GDM1 (cell line): ENCODE data around the gene KIR3DL1.
"Not testable (repeated sequence)": the region's sequence is repeated elsewhere in the genome, so short reads cannot be mapped to it uniquely, and the experiment has no call there.

Experiments used
- DNase-seq: peaks from one replicate; lab custom pipeline; 2025; lab: John Stamatoyannopoulos, UW

KIR3DL1 gene

GRCh38 chr19:54816251-54816650 is at the start of gene KIR3DL1:
TSS of gene KIR3DL1 (plus strand) at chr19:54816468.
- DNase-seq, result not testable (repeated sequence)

GRCh38 chr19:54769646-54770045 is 46.6 kb upstream of the KIR3DL1 start, which contains the start of gene KIR2DL1:
TSS of gene KIR2DL1 (plus strand) at chr19:54769793. CDS start at chr19:54769851, 58 bp downstream.
- not testable (repeated sequence) for DNase-seq

- DNase-seq, result not testable (repeated sequence)
These were observed 45.8 kb upstream of the KIR3DL1 start for GRCh38 chr19:54770511-54770910.

GRCh38 chr19:54771018-54771960 is 45.0 kb upstream of the KIR3DL1 start:
- DNase-seq, result not testable (repeated sequence)

GRCh38 chr19:54772666-54773065 is 43.6 kb upstream of the KIR3DL1 start:
- not testable (repeated sequence) for DNase-seq

- not testable (repeated sequence) for DNase-seq
These were observed 41.0 kb upstream of the KIR3DL1 start for GRCh38 chr19:54775095-54775815.

- not testable (repeated sequence) for DNase-seq
These were observed 40.4 kb upstream of the KIR3DL1 start for GRCh38 chr19:54775830-54776229.

- DNase-seq, result not testable (repeated sequence)
These were observed 38.4 kb upstream of the KIR3DL1 start for GRCh38 chr19:54777851-54778250.

- not testable (repeated sequence) for DNase-seq
These were observed 37.4 kb upstream of the KIR3DL1 start for GRCh38 chr19:54778896-54779295.

- not testable (repeated sequence) for DNase-seq
These were observed 33.4 kb upstream of the KIR3DL1 start for GRCh38 chr19:54782916-54783315.

- DNase-seq, result not testable (repeated sequence)
These were observed 30.1 kb upstream of the KIR3DL1 start for GRCh38 chr19:54786091-54786723.

GRCh38 chr19:54788154-54788553 is 28.1 kb upstream of the KIR3DL1 start:
- DNase-seq, result not testable (repeated sequence)

GRCh38 chr19:54790711-54791110 is 25.6 kb upstream of the KIR3DL1 start:
- no peak for DNase-seq

GRCh38 chr19:54791476-54791875 is 24.8 kb upstream of the KIR3DL1 start:
- DNase-seq, result no peak

- no peak for DNase-seq
These were observed 23.5 kb upstream of the KIR3DL1 start for GRCh38 chr19:54792814-54793213.

GRCh38 chr19:54795758-54796157 is 20.5 kb upstream of the KIR3DL1 start:
- DNase-seq, result no peak

GRCh38 chr19:54803410-54803809 is 12.9 kb upstream of the KIR3DL1 start, which contains the start of gene KIR2DL4:
TSS of gene KIR2DL4 (plus strand) at chr19:54803610. CDS start at chr19:54803652, 42 bp downstream.
- no peak for DNase-seq

GRCh38 chr19:54804101-54804500 is 12.2 kb upstream of the KIR3DL1 start:
- DNase-seq, result no peak

- no peak for DNase-seq
These were observed 11.7 kb upstream of the KIR3DL1 start for GRCh38 chr19:54804571-54804970.

GRCh38 chr19:54805665-54806515 is 10.4 kb upstream of the KIR3DL1 start:
- no peak for DNase-seq

- DNase-seq, result no peak
These were observed 9.8 kb upstream of the KIR3DL1 start for GRCh38 chr19:54806516-54806838.
